ENCODE data around the gene RASAL3. TPM values are rescaled to one million over a fixed set of nuclear protein-coding genes. Genes with fewer than 3 reads are reported as not detected.

The RASAL3 gene
- total and polyA plus RNA-seq, 4 donors = 0.76 to 1.5 (median 1.1) TPM

DNA sequence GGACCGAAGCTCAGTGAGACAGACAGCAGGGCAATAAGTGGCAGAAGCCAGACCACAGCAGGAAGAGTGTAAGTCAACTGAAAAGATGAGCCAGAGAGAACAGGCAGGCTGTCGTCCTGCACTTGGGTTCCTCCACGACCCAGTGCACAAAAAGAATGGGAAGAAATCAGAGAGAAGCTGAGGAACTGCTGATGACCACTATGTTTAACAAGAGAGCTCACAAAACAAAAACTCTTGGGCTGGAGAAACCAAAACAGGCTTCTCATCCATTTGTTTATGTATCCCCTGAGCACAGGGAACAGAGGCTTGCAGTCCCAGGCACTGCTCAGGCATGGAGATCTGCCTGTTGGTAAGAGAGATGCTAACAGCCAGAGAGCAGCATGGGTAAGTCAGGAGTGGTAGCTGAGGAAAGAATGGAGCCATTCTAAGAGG lies 59.5 kb downstream of the RASAL3 start:
- no peak for DNase-seq (ENCODE audit: low spot score)
- Histone ChIP-seq H3K9ac (ENCODE audit: low read depth in 1 of 2, low read length in 2 of 2) (no peak overlapping the region), H3K27me3 (ENCODE audit: control insufficient read depth in 4 of 4, insufficient read depth in 4 of 4, low read length in 3 of 4) (no peaks in the 10 kb centered on the region), H3K9me3 (ENCODE audit: control insufficient read depth in 4 of 4, low read length in 3 of 4) (no peaks in the 10 kb centered on the region), H3K4me3 (ENCODE audit: low read depth in 1 of 3, low read length in 3 of 3) (no peak overlapping the region), H3K4me1 (ENCODE audit: control insufficient read depth in 4 of 4, insufficient read depth in 4 of 4, low read length in 3 of 4) (peaks cover 2 to 11% (median 5%) of the 10 kb centered on the region in 4 donors), H3K27ac (ENCODE audit: low read depth in 1 of 2, low read length in 2 of 2) (no peak overlapping the region), H3K36me3 (ENCODE audit: control insufficient read depth in 4 of 4, insufficient read depth in 3 of 4, low read depth in 1 of 4, low read length in 3 of 4) (peaks cover 13 to 47% (median 28%) of the 10 kb centered on the region in 4 donors)
- TF ChIP-seq, protein P1, sequence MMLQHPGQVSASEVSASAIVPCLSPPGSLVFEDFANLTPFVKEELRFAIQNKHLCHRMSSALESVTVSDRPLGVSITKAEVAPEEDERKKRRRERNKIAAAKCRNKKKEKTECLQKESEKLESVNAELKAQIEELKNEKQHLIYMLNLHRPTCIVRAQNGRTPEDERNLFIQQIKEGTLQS (IDR thresholded peaks at IDR 0.05) = no peak
- TF ChIP-seq HNF4A (conservative IDR thresholded peaks at IDR 0.05) = no peak
- no peak for TF ChIP-seq GABPA (IDR thresholded peaks at IDR 0.05 in 1 of 2, conservative IDR thresholded peaks at IDR 0.05 in 1 of 2)
- TF ChIP-seq, protein P2, sequence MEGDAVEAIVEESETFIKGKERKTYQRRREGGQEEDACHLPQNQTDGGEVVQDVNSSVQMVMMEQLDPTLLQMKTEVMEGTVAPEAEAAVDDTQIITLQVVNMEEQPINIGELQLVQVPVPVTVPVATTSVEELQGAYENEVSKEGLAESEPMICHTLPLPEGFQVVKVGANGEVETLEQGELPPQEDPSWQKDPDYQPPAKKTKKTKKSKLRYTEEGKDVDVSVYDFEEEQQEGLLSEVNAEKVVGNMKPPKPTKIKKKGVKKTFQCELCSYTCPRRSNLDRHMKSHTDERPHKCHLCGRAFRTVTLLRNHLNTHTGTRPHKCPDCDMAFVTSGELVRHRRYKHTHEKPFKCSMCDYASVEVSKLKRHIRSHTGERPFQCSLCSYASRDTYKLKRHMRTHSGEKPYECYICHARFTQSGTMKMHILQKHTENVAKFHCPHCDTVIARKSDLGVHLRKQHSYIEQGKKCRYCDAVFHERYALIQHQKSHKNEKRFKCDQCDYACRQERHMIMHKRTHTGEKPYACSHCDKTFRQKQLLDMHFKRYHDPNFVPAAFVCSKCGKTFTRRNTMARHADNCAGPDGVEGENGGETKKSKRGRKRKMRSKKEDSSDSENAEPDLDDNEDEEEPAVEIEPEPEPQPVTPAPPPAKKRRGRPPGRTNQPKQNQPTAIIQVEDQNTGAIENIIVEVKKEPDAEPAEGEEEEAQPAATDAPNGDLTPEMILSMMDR (IDR thresholded peaks at IDR 0.05; ENCODE audit: low read depth, low read length, missing input control) = no peak
- TF ChIP-seq HNF4G (IDR thresholded peaks at IDR 0.05) = no peak
- TF ChIP-seq SP1 (IDR thresholded peaks at IDR 0.05) = no peak
- TF ChIP-seq YY1 (IDR thresholded peaks at IDR 0.05) = no peak
- TF ChIP-seq, protein P3, sequence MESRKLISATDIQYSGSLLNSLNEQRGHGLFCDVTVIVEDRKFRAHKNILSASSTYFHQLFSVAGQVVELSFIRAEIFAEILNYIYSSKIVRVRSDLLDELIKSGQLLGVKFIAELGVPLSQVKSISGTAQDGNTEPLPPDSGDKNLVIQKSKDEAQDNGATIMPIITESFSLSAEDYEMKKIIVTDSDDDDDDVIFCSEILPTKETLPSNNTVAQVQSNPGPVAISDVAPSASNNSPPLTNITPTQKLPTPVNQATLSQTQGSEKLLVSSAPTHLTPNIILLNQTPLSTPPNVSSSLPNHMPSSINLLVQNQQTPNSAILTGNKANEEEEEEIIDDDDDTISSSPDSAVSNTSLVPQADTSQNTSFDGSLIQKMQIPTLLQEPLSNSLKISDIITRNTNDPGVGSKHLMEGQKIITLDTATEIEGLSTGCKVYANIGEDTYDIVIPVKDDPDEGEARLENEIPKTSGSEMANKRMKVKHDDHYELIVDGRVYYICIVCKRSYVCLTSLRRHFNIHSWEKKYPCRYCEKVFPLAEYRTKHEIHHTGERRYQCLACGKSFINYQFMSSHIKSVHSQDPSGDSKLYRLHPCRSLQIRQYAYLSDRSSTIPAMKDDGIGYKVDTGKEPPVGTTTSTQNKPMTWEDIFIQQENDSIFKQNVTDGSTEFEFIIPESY (IDR thresholded peaks at IDR 0.05) = no peak
- TF ChIP-seq TAF1 (conservative IDR thresholded peaks at IDR 0.05) = no peak
- no peak for TF ChIP-seq RXRA (IDR thresholded peaks at IDR 0.05)
- TF ChIP-seq FOXA1 (IDR thresholded peaks at IDR 0.05) = no peak
- TF ChIP-seq RAD21 (IDR thresholded peaks at IDR 0.05) = no peak
- TF ChIP-seq, protein P4, sequence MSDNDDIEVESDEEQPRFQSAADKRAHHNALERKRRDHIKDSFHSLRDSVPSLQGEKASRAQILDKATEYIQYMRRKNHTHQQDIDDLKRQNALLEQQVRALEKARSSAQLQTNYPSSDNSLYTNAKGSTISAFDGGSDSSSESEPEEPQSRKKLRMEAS (IDR thresholded peaks at IDR 0.05) = no peak
- no peak for TF ChIP-seq NR2F2 (IDR thresholded peaks at IDR 0.05)
- TF ChIP-seq EGR1 (IDR thresholded peaks at IDR 0.05; ENCODE audit: low read depth in 2 of 2) = no peak
- TF ChIP-seq JUND (IDR thresholded peaks at IDR 0.05) = no peak
- TF ChIP-seq, protein P5, sequence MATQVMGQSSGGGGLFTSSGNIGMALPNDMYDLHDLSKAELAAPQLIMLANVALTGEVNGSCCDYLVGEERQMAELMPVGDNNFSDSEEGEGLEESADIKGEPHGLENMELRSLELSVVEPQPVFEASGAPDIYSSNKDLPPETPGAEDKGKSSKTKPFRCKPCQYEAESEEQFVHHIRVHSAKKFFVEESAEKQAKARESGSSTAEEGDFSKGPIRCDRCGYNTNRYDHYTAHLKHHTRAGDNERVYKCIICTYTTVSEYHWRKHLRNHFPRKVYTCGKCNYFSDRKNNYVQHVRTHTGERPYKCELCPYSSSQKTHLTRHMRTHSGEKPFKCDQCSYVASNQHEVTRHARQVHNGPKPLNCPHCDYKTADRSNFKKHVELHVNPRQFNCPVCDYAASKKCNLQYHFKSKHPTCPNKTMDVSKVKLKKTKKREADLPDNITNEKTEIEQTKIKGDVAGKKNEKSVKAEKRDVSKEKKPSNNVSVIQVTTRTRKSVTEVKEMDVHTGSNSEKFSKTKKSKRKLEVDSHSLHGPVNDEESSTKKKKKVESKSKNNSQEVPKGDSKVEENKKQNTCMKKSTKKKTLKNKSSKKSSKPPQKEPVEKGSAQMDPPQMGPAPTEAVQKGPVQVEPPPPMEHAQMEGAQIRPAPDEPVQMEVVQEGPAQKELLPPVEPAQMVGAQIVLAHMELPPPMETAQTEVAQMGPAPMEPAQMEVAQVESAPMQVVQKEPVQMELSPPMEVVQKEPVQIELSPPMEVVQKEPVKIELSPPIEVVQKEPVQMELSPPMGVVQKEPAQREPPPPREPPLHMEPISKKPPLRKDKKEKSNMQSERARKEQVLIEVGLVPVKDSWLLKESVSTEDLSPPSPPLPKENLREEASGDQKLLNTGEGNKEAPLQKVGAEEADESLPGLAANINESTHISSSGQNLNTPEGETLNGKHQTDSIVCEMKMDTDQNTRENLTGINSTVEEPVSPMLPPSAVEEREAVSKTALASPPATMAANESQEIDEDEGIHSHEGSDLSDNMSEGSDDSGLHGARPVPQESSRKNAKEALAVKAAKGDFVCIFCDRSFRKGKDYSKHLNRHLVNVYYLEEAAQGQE (IDR thresholded peaks at IDR 0.05) = no peak
- TF ChIP-seq FOXA2 (IDR thresholded peaks at IDR 0.05) = no peak
- WGBS = 69% methylated on average over 3 of the region's 3 CpGs
